GM12878 (cell line): ENCODE data around the gene COPS8. TPM values are rescaled to one million over a fixed set of nuclear protein-coding genes. Genes with fewer than 3 reads are reported as not detected.

ENCODE experiments used
- ATAC-seq: fragments of 200-7000 bp; cut with Tn5 transposase; 3 replicates; pipeline ENCODE4 v1.9.1; 2020; ENCODE audit warnings: mild to moderate bottlenecking, moderate library complexity
- BruUV-seq: library from RNA; stranded (reverse); fragments of 400-500 nt; replicated peaks from 2 replicates; lab custom pipeline; 2021; lab: Mats Ljungman, UMichigan
- CTCF ChIA-PET: fragments of 300-600 bp; sonication (Branson Sonifier 250); formaldehyde crosslinking; extraction: SDS; loops from one replicate; lab custom pipeline; 2021; ENCODE audit warnings: inconsistent platforms; lab: Yijun Ruan, JAX
- POLR2A ChIA-PET: fragments of 350-600 bp; formaldehyde crosslinking; extraction: SDS; loops from one replicate; lab custom pipeline; 2021; ENCODE audit warnings: inconsistent platforms; lab: Charles Lee
- RAD21 ChIA-PET: fragments of 300-600 bp; sonication (Branson Sonifier 250); formaldehyde crosslinking; loops from one replicate; lab custom pipeline; 2023; ENCODE audit warnings: antibody characterized with exemption; ENCODE audit not compliant: unreplicated experiment; lab: Charles Lee
- SMC1A ChIA-PET: fragments of 300-600 bp; sonication (Branson Sonifier 250); formaldehyde crosslinking; loops from one replicate; lab custom pipeline; 2023; ENCODE audit not compliant: unreplicated experiment, uncharacterized antibody; lab: Charles Lee
- DNase-seq: peaks from one replicate; pipeline ENCODE4 v3.0.0-alpha.2; 2011; ENCODE audit warnings: low read depth, low spot score
- FAIRE-seq: peaks from 3 replicates; lab custom pipeline; 2011; peaks lifted over from hg19 to GRCh38; lab: Jason Lieb, UNC
- H2AFZ ChIP-seq: 2 replicates; pipeline ENCODE4 v1.6.0; 2011; ENCODE audit warnings: low read depth, low read length, control low read depth; ENCODE audit not compliant: control insufficient read depth
- H3K27ac ChIP-seq: 2 replicates; pipeline ENCODE4 v1.5.1; 2011; ENCODE audit warnings: control low read depth; ENCODE audit not compliant: control insufficient read depth, insufficient read depth
- H3K27me3 ChIP-seq, 2 experiments: replicated peaks in 1 of 2; 2 replicates each; pipeline versions ENCODE4 v1.6.0 to v1.6.1; 2011; ENCODE audit warnings: low read length in 1 of 2; ENCODE audit not compliant: control insufficient read depth in 2 of 2, insufficient read depth in 2 of 2
- H3K36me3 ChIP-seq, 2 experiments: 2 replicates each; pipeline ENCODE4 v1.5.1; 2011; ENCODE audit warnings: low read length in 1 of 2; ENCODE audit not compliant: control insufficient read depth in 2 of 2, insufficient read depth in 2 of 2
- H3K4me1 ChIP-seq: 2 replicates; pipeline ENCODE4 v1.6.1; 2011; ENCODE audit warnings: mild to moderate bottlenecking, low read length, moderate library complexity, mixed read lengths; ENCODE audit not compliant: control insufficient read depth, insufficient read depth
- H3K4me2 ChIP-seq: 2 replicates; pipeline ENCODE4 v1.6.0; 2011; ENCODE audit warnings: control low read depth; ENCODE audit not compliant: control insufficient read depth, insufficient read depth
- H3K4me3 ChIP-seq: fragments of 200-600 bp; sonication (generic); 2 replicates; pipeline ENCODE4 v1.5.1; 2016
- H3K79me2 ChIP-seq: 2 replicates; pipeline ENCODE4 v1.6.0; 2011; ENCODE audit warnings: low read length; ENCODE audit not compliant: control insufficient read depth, insufficient read depth
- H3K9ac ChIP-seq: 2 replicates; pipeline ENCODE4 v1.8.0; 2011; ENCODE audit warnings: low read length, control low read depth, mixed read lengths; ENCODE audit not compliant: control insufficient read depth, insufficient read depth
- H3K9me3 ChIP-seq: replicated peaks from 3 replicates; pipeline ENCODE4 v1.5.1; 2011; ENCODE audit warnings: mild to moderate bottlenecking, low read length; ENCODE audit not compliant: control insufficient read depth, insufficient read depth
- H4K20me1 ChIP-seq: 2 replicates; pipeline ENCODE4 v1.6.0; 2011; ENCODE audit not compliant: control insufficient read depth, insufficient read depth
- CBFB ChIP-seq: IDR thresholded peaks from 2 replicates; pipeline ENCODE4 v1.6.1; 2016; ENCODE audit warnings: antibody characterized with exemption, low read depth
- CBX5 ChIP-seq: sonication (generic); IDR thresholded peaks from 2 replicates; pipeline ENCODE4 v1.6.1; 2016; ENCODE audit warnings: low read depth, moderate library complexity, mild to moderate bottlenecking, inconsistent platforms
- GATAD2B ChIP-seq: fragments of 450-650 bp; conservative IDR thresholded peaks from 2 replicates; pipeline ENCODE4 v1.6.1; 2017; ENCODE audit warnings: low read depth, mild to moderate bottlenecking, moderate library complexity
- SPI1 ChIP-seq: IDR thresholded peaks from 2 replicates; pipeline ENCODE4 v1.6.1; 2011; ENCODE audit warnings: low read depth, mild to moderate bottlenecking, low read length, moderate library complexity, borderline replicate concordance; ENCODE audit not compliant: insufficient read depth
- TBL1XR1 ChIP-seq: IDR thresholded peaks from 2 replicates; pipeline ENCODE4 v1.6.1; 2012; ENCODE audit warnings: low read depth, low read length, improper control_type of control experiment
- ZNF217 ChIP-seq: fragments of 450-650 bp; IDR thresholded peaks from 2 replicates; pipeline ENCODE4 v1.6.1; 2017; ENCODE audit warnings: antibody characterized with exemption, mild to moderate bottlenecking
- whole genome bisulfite sequencing: methylation state at CpG from one replicate; pipeline ENCODE4 v1.1.6; 2016; ENCODE audit warnings: low lambda C conversion rate; ENCODE audit not compliant: insufficient replicate concordance, insufficient coverage; ENCODE audit errors: missing lambda C conversion rate; 5-methylcytosine and 5-hydroxymethylcytosine counted together
- in situ Hi-C: fragments of 300-500 bp; cut with MboI; formaldehyde crosslinking; loops from 9 replicates; pipeline ENCODE4 v1.14.3; 2018; ENCODE audit warnings: mixed read lengths
- intact Hi-C: fragments of 100-400 bp; cut with micrococcal nuclease; formaldehyde crosslinking; loops from one replicate; pipeline ENCODE4 v1.14.2; 2022; ENCODE audit not compliant: unreplicated experiment
- polyA plus RNA-seq, 11 experiments: library from polyadenylated mRNA; depleted of rRNA in 4 of 11; unstranded in 6 of 11; stranded (reverse) in 5 of 11; fragments of >200 nt; fragmentation: Nextera tagmentation in 4 of 11; fragmentation: Illumina TruSeq in 1 of 11; extraction: Ambion mirVana in 4 of 11; extraction: Trizol in 1 of 11; gene quantifications; 1 replicate in 1 of 11; 2 replicates in 10 of 11; pipeline versions ENCODE4 v1.2.1 to v1.2.3, GENCODE V29; 2011 to 2016; ENCODE audit warnings: inconsistent platforms in 2 of 11, missing spikeins in 2 of 11, low read depth in 1 of 11
- total RNA-seq, 4 experiments: library from RNA; depleted of rRNA in 3 of 4; stranded (reverse); fragments of >200 nt in 3 of 4; fragmentation: Illumina TruSeq in 1 of 4; extraction: Trizol in 1 of 4; gene quantifications; 2 replicates each; pipeline versions ENCODE4 v1.2.1 to v1.2.3, GENCODE V29; 2013 to 2021

Gene COPS8
- total and polyA plus RNA-seq, 10 of the 15 experiments (the other 5 are each of a cell fraction or from before 2014, with no cell fraction given) = 44.0 to 134 (median 107) TPM

- no peak for TF ChIP-seq SPI1
- 94% methylated on average over 2 of the region's 2 CpGs for WGBS
- no peaks in the 10 kb centered on the region for H3K9me3 ChIP-seq
- in situ Hi-C loops = no loop called here
- RAD21 ChIA-PET = no interaction called here
- no peaks in the 10 kb centered on the region for H4K20me1 ChIP-seq
- DNase-seq = no peak
- POLR2A ChIA-PET = interaction anchor here (0.7 kb wide), 1 partner anchor 757 kb away, joined by 3 read pairs; no protein-coding TSS in a partner anchor
- no peak for ATAC-seq
- H3K4me3 ChIP-seq = no peak overlapping the region
- SMC1A ChIA-PET = interaction anchor here (1.1 kb wide), 1 partner anchor 11 kb away, joined by 4 read pairs; the partner anchor contains the start of gene COPS8
- H3K9ac ChIP-seq = no peak overlapping the region
- peaks cover 0 to 22% of the 10 kb centered on the region in 2 experiments; a peak in 3 of 4 replicates for H3K36me3 ChIP-seq
- intact Hi-C loops = no loop called here
- no TSS peak for BruUV-seq
- no peak overlapping the region for H2AFZ ChIP-seq
- H3K27ac ChIP-seq = no peak overlapping the region
- no peak overlapping the region for H3K4me2 ChIP-seq
- H3K79me2 ChIP-seq = no peaks in the 10 kb centered on the region
- no peak for FAIRE-seq
- no peaks in the 10 kb centered on the region for H3K4me1 ChIP-seq
- CTCF ChIA-PET = interaction anchor here (1.0 kb wide), 1 partner anchor 11 kb away, joined by 3 read pairs; no protein-coding TSS in a partner anchor
- H3K27me3 ChIP-seq = no peaks in the 10 kb centered on the region
Observed at GRCh38 chr2:237097326-237097910, 11.7 kb downstream of the COPS8 start.

GRCh38 chr2:237097911-237098702, 12.4 kb downstream of the COPS8 start:
- in situ Hi-C loops = no loop called here
- ChIA-PET CTCF (no interaction called here), SMC1A (interaction anchor here (1.1 kb wide), 1 partner anchor 12 kb away, joined by 4 read pairs; the partner anchor contains the start of gene COPS8), RAD21 (no interaction called here), POLR2A (no interaction called here)
- Histone ChIP-seq H3K9me3 (no peaks in the 10 kb centered on the region), H3K79me2 (no peaks in the 10 kb centered on the region), H3K36me3 (peaks cover 0 to 22% of the 10 kb centered on the region in 2 experiments; a peak in 3 of 4 replicates), H3K4me1 (no peaks in the 10 kb centered on the region), H3K4me3 (no peak overlapping the region), H4K20me1 (no peaks in the 10 kb centered on the region), H3K27ac (no peak overlapping the region), H3K4me2 (no peak overlapping the region), H3K27me3 (no peaks in the 10 kb centered on the region), H3K9ac (no peak overlapping the region), H2AFZ (no peak overlapping the region)
- DNase-seq (no peak), FAIRE-seq (no peak), ATAC-seq (no peak)
- intact Hi-C loops = no loop called here
- TF ChIP-seq TBL1XR1 = no peak
- TF ChIP-seq CBFB = no peak
- no peak for TF ChIP-seq ZNF217
- no peak for TF ChIP-seq CBX5
- TF ChIP-seq GATAD2B = no peak
- 86% methylated on average over 4 of the region's 4 CpGs for WGBS
- no TSS peak for BruUV-seq
